Measurements from ENCODE around the gene CGNL1.
A peak's percentile ranks its signal among the peaks of the same experiment; 100 is the strongest.

The CGNL1 gene

DNA sequence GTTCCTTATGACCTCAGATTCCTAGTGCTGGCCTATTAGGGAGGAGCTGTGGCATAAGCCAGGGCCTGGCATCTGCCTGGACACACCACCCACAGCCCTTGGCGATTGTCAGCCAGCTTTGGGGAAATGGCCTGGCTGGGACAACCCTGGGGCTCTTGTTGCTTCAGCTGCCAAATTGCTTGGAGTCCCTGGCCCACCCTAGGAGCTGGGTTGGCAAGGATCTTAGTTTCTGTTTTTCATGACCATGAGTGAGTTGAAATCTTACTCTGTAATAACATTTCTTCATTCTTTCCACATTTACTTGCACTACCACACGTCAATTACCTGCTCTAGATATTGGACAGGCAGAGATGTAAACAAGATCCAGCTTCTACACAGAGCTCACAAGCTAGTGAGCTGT, 213.4 kb downstream of the CGNL1 start:
- TF ChIP-seq, protein P1, sequence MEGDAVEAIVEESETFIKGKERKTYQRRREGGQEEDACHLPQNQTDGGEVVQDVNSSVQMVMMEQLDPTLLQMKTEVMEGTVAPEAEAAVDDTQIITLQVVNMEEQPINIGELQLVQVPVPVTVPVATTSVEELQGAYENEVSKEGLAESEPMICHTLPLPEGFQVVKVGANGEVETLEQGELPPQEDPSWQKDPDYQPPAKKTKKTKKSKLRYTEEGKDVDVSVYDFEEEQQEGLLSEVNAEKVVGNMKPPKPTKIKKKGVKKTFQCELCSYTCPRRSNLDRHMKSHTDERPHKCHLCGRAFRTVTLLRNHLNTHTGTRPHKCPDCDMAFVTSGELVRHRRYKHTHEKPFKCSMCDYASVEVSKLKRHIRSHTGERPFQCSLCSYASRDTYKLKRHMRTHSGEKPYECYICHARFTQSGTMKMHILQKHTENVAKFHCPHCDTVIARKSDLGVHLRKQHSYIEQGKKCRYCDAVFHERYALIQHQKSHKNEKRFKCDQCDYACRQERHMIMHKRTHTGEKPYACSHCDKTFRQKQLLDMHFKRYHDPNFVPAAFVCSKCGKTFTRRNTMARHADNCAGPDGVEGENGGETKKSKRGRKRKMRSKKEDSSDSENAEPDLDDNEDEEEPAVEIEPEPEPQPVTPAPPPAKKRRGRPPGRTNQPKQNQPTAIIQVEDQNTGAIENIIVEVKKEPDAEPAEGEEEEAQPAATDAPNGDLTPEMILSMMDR (IDR thresholded peaks at IDR 0.05; ENCODE audit: insufficient read depth, low read depth, low read length, missing control alignments), result no peak
- no peak overlapping the region for H3K4me3 ChIP-seq (ENCODE audit: low read length)
- DNase-seq (ENCODE audit: low read depth), result no peak

DNA sequence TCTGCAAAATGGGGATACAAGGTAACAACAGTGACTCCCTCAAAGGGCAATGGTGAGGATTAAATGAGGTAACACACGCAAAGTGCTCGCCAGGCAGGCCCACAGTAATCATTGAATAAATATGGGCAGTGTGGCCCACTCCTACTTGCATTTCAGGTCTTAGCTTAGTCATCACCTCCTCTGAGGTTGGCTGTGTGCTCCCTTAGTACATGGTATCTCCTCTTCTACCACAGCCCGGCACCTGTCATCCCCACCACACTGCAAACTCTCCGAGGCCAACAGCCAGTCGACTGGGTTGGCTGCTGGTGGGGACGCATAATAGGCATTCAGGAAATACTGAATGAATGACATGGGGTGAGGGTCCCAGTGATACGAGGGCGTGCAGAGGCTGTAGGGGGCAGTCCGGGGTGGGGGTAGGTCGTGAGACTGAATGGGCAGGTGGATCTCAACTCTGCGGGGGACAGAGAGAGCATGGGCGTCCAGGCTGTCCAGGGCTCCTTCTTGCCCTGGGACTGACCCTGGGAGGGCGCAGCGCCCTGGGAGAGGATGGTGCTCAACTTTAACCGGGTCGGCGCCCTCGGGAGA, 215.0 kb downstream of the CGNL1 start:
- peak overlapping the region; percentile 47 for H3K4me3 ChIP-seq (ENCODE audit: low read length)
- TF ChIP-seq, protein P1 (IDR thresholded peaks at IDR 0.05; ENCODE audit: insufficient read depth, low read depth, low read length, missing control alignments), result no peak
- DNase-seq (ENCODE audit: low read depth), result peak; percentile 56

DNA sequence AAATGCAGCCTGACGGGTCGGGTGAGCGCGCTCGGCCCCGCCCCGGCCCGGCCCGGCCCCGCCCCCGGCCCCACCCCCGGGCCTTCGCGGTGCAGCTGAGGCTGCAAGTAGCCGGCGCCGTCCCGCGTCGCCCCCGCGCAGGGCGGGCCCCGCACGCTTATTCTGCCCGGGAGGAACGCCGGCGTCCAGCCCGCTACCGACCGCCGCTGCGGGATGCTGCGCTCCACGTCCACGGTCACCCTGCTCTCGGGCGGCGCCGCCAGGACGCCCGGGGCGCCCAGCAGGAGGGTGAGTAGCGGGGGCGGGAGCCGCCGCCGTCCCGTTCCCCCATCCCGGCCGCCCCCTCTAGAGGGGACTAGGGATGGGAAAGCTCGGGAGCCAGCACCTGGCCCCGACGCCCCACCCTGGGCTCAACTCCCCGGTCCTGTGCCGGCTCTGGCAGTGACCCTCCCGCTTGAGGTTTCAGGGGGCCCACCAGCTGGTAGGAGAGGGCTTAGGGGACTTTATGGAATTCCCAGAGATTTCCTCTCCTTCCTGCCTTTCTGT, 215.6 kb downstream of the CGNL1 start, which contains the start of gene MYZAP:
TSS of gene MYZAP (plus strand) at position 83 of the 546 bp plus-strand sequence. CDS start at position 214, 131 bp downstream.
- peak within 1 kb of the TSS; percentile 50 for H3K4me3 ChIP-seq (ENCODE audit: low read length)
- peak; percentile 64 for DNase-seq (ENCODE audit: low read depth)
- TF ChIP-seq, protein P1 (IDR thresholded peaks at IDR 0.05; ENCODE audit: insufficient read depth, low read depth, low read length, missing control alignments), result no peak

DNA sequence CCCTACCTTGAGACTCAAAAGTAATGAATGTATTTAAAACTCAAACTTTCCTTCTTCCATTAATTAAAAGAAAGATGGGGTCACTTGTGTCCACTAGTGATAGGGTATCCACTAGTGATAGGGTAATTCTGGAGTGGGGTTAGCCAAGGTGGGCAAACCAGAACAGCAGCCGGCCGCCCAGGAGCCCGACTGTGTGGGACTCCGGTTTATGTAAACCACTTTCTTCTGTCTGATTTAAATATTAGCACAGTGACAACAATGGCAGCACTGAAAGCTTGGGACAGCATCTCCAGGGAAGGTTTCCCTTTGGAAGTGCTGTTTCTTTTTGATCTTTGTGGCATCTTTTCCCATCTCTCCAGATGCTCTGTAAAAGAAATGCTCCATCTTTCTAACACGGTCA, 216.1 kb downstream of the CGNL1 start:
- H3K4me3 ChIP-seq (ENCODE audit: low read length), result peak overlapping the region; percentile 50
- TF ChIP-seq, protein P1 (IDR thresholded peaks at IDR 0.05; ENCODE audit: insufficient read depth, low read depth, low read length, missing control alignments), result peak; percentile 5
- DNase-seq (ENCODE audit: low read depth), result no peak

DNA sequence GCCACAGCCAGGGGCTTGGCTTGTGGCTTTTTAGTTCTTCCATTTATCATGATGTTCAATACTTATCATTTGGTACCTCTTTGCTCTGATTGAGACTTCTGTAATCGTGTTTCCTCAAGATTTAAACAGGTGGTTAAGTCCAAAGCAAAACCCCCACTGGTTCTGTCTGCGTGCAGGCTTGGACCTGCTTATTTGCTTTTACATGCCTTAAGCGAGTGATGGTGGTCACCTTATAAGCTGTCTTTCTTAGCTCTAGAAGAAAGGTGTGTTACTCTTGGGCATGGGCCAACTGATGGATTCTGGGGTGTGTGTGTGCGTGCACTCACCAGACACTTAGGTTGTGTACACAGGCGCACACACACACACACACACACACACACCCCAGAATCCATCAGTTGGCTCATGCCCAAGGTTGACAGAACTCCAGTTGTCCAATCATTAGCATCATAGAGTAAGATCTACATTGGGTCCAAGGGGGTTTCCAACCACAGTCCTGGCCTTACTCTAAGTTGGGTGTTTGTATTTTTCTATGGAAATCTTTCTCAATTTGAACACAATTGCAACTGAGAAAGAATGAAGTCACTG, 216.6 kb downstream of the CGNL1 start:
- TF ChIP-seq, protein P1 (IDR thresholded peaks at IDR 0.05; ENCODE audit: insufficient read depth, low read depth, low read length, missing control alignments), result no peak
- H3K4me3 ChIP-seq (ENCODE audit: low read length), result peak overlapping the region; percentile 50
- peak; percentile 58 for DNase-seq (ENCODE audit: low read depth)

DNA sequence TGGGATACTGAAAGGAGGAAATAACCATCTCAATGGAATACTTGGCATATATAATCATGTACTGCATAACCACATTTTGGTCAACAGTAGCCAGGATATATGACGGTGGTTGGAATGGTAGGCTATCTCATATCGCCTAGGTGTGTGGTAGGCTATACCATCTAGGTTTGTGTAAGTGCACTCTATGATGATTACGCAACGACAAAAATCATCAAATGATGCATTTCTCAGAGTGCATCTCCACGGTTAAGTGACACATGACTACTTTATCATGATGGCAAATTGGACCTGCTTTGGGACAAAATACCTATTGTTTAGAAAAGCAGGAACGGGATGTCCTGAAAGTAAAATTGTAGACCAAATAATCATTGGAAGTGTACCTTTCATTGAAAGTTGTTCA, 218.2 kb downstream of the CGNL1 start:
- no peak overlapping the region for H3K4me3 ChIP-seq (ENCODE audit: low read length)
- TF ChIP-seq, protein P1 (IDR thresholded peaks at IDR 0.05; ENCODE audit: insufficient read depth, low read depth, low read length, missing control alignments), result no peak
- DNase-seq (ENCODE audit: low read depth), result no peak
